PFSK-1 (cell line): ENCODE results near the gene KCNMA1.

Experiments
- FOXP2 ChIP-seq: optimal IDR thresholded peaks from 2 replicates; pipeline ENCODE3; 2011; ENCODE audit warnings: borderline replicate concordance, control low read depth, inconsistent platforms; ENCODE audit not compliant: insufficient read depth; ENCODE audit errors: extremely low read length, extremely low read depth
- POLR2AphosphoS5 ChIP-seq: IDR thresholded peaks from 2 replicates; pipeline ENCODE4 v1.6.1; 2012; ENCODE audit warnings: low read depth, mild to moderate bottlenecking, control low read depth, low read length, moderate library complexity
- REST ChIP-seq, 2 experiments: IDR thresholded peaks; 2 replicates each; pipeline versions ENCODE4 v1.6.1 to v1.8.0; 2011 to 2012; ENCODE audit warnings: low read depth in 2 of 2, low read length in 2 of 2, control low read depth in 1 of 2, inconsistent platforms in 1 of 2, mild to moderate bottlenecking in 1 of 2, moderate library complexity in 1 of 2; ENCODE audit not compliant: insufficient read depth in 1 of 2
- SIN3A ChIP-seq: IDR thresholded peaks from 2 replicates; pipeline ENCODE4 v1.6.1; 2012; ENCODE audit warnings: mild to moderate bottlenecking, low read length, moderate library complexity, borderline replicate concordance; ENCODE audit not compliant: insufficient read depth
- TAF1 ChIP-seq: IDR thresholded peaks from 2 replicates; pipeline ENCODE4 v1.6.1; 2012; ENCODE audit warnings: low read length, control low read depth, borderline replicate concordance; ENCODE audit not compliant: insufficient read depth

KCNMA1 gene

GRCh38 chr10:77187376-77187999 is 450.1 kb downstream of the KCNMA1 start:
- TF ChIP-seq FOXP2, result no peak
- no peak for TF ChIP-seq TAF1
- TF ChIP-seq SIN3A, result no peak
- TF ChIP-seq POLR2AphosphoS5, result no peak
- no peak for TF ChIP-seq REST (IDR thresholded peaks at IDR 0.05; ENCODE audit: insufficient read depth in 1 of 2, low read depth in 2 of 2, low read length in 2 of 2)

GRCh38 chr10:77186936-77187335 is 450.7 kb downstream of the KCNMA1 start:
- no peak for TF ChIP-seq SIN3A

GRCh38 chr10:77185696-77186095 is 451.9 kb downstream of the KCNMA1 start:
- TF ChIP-seq FOXP2, result no peak
- TF ChIP-seq POLR2AphosphoS5, result no peak
- TF ChIP-seq SIN3A, result no peak
- no peak for TF ChIP-seq REST (IDR thresholded peaks at IDR 0.05; ENCODE audit: insufficient read depth in 1 of 2, low read depth in 2 of 2, low read length in 2 of 2)
- no peak for TF ChIP-seq TAF1

- TF ChIP-seq FOXP2 (no peak), SIN3A (no peak), REST (IDR thresholded peaks at IDR 0.05; ENCODE audit: insufficient read depth in 1 of 2, low read depth in 2 of 2, low read length in 2 of 2) (no peak), POLR2AphosphoS5 (no peak), TAF1 (no peak)
Measured at GRCh38 chr10:77182803-77183202, 454.8 kb downstream of the KCNMA1 start.

GRCh38 chr10:77180794-77181193 is 456.8 kb downstream of the KCNMA1 start:
- TF ChIP-seq FOXP2, result no peak
- no peak for TF ChIP-seq POLR2AphosphoS5
- TF ChIP-seq SIN3A, result no peak
- no peak for TF ChIP-seq REST (IDR thresholded peaks at IDR 0.05; ENCODE audit: insufficient read depth in 1 of 2, low read depth in 2 of 2, low read length in 2 of 2)
- TF ChIP-seq TAF1, result no peak
